ENCODE measurements around the gene DTNB.
"Not testable (repeated sequence)": the region's sequence is repeated elsewhere in the genome, so short reads cannot be mapped to it uniquely, and the experiment has no call there.

The DTNB gene

DNA sequence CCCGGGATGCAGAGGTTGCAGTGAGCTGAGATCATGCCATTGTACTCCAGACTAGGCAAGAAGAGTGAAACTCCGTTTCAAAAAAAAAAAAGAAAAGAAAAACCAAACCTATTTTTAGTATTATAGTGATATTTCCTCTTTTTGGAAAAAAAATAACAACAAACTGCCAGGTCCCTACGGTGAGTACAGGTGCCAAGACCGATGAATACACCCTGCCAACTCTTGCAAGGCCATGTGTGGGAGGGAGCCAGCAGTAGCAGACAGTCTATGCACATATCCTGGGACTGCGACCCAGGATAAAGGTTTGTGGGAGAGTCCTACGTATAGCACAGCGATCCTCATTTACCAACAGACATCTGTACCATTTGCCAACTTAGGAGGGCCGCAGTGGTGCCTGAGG, 262.1 kb downstream of the DTNB start:
- DNase-seq = no peak

DNA sequence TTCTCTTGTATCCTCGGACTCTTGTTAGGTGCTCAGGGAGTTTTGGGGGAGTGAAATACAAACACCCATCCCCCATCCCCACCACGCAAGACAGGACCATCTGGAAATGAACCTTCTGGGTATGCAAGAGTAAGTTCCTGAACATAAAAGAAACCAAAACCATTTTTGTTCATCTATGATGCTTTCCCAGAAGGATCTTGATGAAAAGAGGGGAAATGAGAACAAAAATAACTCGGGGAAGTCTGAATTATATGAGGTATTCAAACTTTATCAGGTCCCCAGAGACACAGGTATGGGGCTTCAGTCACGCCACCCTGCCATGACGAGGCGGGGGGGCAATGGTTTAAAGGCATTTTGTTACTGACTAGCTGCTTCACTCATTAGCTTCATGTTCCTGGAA, 263.0 kb downstream of the DTNB start:
- no peak for DNase-seq

- DNase-seq = no peak
Measured at GRCh38 chr2:25409468-25409867, 263.9 kb downstream of the DTNB start.

GRCh38 chr2:25409044-25409443, 264.3 kb downstream of the DTNB start:
- DNase-seq = no peak

GRCh38 chr2:25405611-25406295, 267.6 kb downstream of the DTNB start:
- no peak for DNase-seq

GRCh38 chr2:25403120-25403760, 270.1 kb downstream of the DTNB start:
- not testable (repeated sequence) for DNase-seq

- no peak for DNase-seq
Measured at GRCh38 chr2:25402477-25402876, 270.9 kb downstream of the DTNB start.

DNA sequence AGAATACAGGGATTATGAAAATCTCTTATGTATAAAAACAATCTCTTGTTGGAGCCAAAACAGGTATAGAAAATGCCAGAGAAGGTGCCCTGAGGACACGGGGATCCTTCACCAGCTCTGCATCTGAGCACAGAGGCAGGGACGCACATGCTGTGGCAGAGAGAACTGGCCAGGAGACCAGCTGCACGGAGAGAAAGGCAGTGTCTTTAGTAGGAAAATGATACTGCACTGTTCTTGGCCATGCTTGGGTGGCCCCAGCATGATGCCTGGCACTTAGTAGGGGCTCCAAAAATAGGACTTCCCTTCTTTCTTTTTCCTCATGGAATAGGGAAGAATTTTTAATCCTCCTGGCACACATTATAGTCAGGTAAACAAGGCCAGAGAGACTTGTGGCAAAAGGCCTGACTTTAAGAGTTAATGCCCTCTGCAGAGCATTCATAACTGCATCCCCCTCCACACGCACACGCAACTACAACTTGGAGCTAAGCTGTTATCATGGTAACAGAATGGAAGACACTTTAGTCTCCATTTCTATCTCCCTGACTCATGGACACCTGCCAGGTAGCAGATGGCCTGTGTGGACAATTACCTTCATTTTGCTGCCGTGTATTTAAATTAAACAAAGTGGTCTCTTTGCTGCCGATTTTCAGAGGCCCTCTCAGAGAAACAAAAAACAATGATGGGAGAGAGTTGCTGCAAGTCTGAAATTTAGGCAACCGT, 271.9 kb downstream of the DTNB start:
- no peak for DNase-seq

DNA sequence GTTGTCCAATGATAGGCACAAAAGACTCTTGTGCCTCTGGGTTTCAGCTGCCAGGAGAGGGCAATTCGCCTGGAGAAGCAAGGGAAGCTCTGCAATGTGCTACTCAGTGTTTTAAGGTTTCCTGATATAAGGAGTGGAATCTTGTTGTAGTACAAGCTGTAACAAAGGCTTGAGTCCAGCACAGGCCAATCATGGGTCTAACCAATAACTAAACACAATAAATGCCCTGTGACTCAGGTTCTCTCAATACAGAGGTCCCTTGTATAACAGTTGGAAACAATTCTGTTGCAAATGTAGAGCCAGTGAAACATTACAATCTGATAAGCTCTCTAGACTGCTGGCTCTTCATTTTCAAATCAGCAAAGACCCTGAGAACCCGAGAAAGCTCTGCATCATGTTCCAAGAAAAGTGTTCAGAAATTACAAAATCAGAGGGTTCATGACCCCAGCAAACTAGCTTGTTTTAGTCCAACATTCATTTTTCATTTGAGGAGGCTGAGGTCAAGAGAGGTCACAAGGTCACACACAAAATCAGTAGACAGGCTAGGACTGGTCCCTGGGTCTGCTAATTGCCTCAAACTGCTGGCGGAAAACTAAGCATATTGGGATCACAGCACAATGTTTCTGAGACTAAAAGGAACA, 272.7 kb downstream of the DTNB start:
- DNase-seq = no peak

DNA sequence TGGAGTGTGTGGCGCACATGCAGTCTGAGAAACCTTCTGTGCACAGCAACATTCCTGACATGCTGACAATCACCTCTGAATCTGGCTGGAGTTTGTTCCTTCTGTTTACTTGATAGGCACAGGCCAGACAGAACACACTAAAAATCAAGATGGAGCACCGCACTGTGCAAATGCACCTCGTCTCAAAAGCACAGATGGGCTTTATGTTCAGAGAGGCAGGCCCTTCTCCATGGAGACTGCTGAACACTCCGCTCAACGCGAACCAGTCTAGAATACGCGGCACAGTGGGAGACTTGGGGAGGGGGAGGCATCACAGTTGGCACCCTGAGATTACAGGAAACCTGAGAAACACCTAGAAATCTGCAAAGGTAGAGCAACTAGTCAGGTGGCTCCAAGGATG, 273.2 kb downstream of the DTNB start:
- DNase-seq = no peak

- DNase-seq = no peak
Measured at GRCh38 chr2:25398534-25398933, 274.8 kb downstream of the DTNB start.

DNA sequence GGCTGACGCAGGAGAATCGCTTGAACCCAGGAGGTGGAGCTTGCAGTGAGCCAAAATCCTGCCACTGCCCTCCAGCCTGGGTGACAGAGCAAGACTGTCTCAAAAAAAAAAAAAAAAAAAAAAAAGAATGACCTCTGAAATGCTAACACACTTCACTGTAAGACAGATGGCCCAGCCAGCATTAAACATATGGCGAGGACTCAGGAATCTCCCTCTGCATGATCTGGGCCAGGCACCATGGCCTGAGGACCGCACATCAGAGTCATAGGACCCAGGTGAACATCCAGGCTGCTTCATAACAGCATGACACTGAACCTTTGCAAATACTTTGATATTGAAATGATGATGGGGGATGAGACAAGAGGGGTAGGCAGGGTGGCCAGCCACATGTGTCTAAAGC, 275.6 kb downstream of the DTNB start:
- no peak for DNase-seq

DNA sequence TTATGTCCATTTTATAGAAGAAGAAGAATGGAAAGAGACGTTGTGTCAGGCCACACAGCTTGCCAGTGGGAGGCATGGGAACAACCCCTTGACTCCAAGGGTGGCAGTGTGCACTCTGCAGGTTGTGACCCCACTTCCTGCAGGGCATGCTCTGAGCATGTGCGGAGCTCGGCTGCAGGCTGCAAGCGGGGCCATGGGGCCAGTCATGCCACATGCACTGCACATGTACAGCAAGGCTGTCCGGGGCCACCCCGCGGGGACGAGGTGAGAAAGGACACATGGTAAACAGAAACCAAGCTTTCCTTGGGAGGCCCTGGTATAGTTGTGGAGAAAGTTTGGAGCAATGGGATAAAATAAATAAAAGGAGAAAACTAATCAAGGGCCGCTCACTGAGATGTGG, 284.2 kb downstream of the DTNB start:
- no peak for DNase-seq

GRCh38 chr2:25388491-25388890, 284.9 kb downstream of the DTNB start:
- DNase-seq = no peak

DNA sequence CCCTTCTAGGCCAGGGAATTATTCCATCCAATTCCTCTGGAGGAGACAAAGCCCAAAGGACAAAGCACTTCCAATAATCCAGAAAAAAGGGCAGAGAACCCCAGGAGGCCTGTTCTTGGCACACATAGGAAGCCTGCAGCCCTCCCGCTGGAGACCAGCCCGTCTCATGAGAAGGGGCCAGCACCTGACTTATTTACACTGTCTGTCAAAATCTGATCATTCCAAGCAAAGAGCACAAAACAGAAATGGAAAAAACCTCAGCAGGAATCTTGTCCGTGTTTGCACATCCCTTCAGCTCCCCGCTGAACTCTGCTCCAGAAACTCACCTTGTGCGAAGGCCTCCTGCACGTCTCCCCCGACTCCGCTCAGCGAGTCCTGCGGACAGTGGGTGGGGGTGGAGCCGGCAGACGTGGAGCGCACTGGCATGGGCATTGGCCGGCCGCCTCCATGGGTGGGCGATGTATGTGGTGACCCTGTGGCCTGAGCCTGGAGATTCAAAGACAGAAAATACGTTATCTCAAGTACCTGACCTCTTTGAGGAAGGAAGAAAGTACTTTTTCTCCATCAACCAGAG, 285.4 kb downstream of the DTNB start:
- DNase-seq = no peak

DNA sequence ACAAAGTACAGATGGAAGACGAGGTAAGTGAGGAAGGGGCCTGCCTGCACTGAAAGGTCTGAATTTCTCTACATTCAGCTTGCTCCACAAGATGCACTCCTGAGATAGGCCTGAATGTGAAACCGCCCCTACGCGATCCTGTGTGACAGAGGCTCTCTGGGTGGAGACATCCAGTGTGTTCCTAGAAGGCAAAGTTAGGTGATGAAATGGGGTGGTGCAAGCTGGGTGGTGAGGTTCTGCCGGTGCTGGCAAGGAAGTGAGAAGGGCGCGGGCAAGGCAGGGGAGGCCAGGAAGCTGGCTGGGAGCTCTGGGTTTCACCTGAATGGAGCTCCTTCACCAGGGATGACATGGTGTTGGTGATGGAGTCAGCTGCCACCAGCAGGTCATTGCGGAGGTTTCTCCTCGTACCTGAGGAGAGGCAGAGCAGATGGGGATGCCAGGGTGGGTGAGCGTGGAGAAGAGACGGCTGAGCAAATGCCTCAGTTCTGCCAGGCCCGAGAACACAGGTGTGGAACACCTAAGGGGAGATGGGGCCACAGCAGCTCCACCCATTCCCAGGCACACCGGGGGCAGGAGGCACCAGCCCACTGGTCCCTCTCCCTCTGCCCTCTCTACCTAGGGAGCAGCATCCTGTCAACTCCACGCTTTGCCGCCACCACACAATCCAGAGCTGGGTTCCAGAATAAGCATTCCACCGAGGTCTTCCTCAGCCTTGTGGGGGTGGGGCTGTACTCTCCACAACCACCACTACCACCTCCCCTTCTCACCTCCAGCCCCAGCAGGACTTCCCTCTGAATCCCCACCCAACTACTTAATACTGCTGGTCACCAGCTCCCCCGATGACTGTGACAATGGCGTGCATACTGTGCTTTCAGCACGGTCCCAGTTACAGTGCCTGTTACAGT, 286.2 kb downstream of the DTNB start:
- no peak for DNase-seq

DNA sequence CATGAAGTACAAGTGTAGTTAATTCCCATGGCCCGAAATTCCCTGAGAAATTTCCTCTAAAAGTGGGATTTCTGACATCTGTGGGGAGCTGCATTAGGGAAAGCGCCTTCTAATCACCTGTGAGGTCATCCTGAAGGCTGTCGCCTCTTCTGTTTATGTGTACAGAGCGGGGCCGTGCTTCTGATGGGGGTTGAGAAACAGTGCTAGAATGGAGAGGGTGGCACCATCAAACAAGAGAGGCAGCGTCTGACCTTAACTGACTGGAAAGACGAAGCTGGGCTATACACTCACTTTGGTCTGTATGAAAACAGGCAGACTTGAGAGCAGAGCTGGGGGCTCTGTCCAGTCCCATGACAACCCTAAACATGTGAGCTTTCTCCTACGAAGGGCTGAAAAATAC, 287.5 kb downstream of the DTNB start:
- no peak for DNase-seq

DNA sequence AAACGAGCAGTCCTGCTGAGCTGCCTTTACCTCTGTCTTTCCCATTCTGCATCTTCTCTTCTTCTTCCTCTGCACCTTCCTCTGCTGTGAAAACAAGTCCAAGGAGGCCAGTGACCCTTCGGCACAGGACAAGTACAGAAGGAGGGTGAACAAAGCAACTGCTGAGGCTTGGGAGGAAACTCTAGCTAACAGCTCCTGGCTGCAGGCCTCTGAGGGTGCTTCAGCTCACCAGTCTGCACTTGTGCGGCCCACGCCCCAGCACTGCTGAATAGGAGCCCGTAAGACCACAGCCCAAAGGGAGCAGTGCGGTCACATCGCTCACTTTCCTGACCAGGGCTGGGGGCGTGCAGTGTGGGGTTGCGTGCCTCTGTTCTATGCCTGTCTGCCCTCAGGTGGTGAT, 289.6 kb downstream of the DTNB start:
- DNase-seq = no peak

- no peak for DNase-seq
Measured at GRCh38 chr2:25381502-25381901, 291.9 kb downstream of the DTNB start.

- no peak for DNase-seq
Measured at GRCh38 chr2:25380586-25381375, 292.6 kb downstream of the DTNB start.

DNA sequence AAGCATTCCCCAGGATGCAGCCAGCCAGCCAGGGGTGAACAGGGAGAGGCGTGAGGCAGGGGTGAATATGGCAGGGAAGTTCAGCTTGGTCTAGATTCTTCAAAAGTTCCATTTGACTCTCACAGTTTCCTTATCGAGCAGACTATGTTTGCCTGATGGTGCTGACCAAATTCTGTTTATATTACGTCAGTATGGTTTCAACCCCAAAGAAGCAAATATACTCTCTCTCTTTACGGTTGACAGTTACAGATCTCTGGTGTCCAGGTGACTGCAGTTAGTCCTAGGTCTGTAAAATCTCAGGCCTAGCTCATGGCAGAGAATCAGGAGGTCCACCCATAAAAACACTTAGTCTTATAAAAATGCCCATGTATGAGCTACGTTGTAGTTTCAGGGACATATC, 293.4 kb downstream of the DTNB start:
- no peak for DNase-seq

- no peak for DNase-seq
Measured at GRCh38 chr2:25379535-25379934, 293.8 kb downstream of the DTNB start.
